Gastroesophageal sphincter (tissue), 3 donors: Measurements from ENCODE around the gene PRDM16.

Experiments used
- POLR2A ChIP-seq, 2 donors: fragments of 450-650 bp; IDR thresholded peaks; one replicate each; pipeline ENCODE4 v1.6.1; 2017; ENCODE audit warnings: antibody characterized with exemption in 2 of 2, mild to moderate bottlenecking in 2 of 2, moderate library complexity in 1 of 2
- TF ChIP-seq, protein P1 (sequence below), 4 experiments: fragments of 200-600 bp in 2 of 4; fragments of 450-650 bp in 2 of 4; sonication (generic) in 1 of 4; IDR thresholded peaks; one replicate each; pipeline ENCODE4 v1.5.1; 2017 to 2019; ENCODE audit warnings: antibody characterized with exemption in 4 of 4, mild to moderate bottlenecking in 2 of 4, moderate library complexity in 2 of 4

DNA sequence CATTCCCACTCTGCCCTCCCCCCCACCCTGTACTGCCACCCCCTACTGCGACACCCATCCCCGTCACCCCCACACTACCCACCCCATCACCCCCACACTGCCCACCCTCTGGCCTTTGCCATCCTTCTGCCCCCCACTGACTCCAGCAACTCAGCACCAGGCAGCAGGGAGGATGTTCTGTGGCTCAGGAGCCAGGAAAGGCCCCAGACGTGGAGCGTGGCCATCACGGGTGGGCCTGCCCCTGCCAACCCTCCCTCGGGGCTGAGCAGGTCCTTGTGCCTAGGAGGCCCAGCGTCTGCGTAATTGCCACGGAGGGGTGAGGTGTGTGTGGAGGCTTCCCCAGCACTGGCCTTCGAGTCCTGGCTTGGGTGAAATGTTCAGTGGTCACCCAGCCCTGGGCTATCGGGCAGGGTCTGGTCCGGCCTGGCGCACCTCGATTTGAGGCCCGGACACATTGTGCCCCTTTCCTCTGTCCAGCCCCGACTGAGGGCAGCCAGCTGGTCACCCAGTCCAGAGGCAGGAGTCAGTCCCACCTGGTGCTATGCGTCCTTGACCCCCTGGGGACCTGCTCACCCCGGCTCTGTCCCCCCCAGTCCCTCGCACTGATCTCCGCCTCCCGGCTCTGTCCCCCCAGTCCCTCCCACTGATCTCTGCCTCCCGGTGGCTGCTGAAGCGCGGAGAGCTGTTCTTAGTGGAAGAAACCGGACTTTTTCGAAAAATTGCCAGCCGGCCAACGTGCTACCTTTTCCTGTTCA is 408.4 kb downstream of the PRDM16 start:
- no peak for TF ChIP-seq POLR2A (IDR thresholded peaks at IDR 0.05)
- TF ChIP-seq, protein P1, sequence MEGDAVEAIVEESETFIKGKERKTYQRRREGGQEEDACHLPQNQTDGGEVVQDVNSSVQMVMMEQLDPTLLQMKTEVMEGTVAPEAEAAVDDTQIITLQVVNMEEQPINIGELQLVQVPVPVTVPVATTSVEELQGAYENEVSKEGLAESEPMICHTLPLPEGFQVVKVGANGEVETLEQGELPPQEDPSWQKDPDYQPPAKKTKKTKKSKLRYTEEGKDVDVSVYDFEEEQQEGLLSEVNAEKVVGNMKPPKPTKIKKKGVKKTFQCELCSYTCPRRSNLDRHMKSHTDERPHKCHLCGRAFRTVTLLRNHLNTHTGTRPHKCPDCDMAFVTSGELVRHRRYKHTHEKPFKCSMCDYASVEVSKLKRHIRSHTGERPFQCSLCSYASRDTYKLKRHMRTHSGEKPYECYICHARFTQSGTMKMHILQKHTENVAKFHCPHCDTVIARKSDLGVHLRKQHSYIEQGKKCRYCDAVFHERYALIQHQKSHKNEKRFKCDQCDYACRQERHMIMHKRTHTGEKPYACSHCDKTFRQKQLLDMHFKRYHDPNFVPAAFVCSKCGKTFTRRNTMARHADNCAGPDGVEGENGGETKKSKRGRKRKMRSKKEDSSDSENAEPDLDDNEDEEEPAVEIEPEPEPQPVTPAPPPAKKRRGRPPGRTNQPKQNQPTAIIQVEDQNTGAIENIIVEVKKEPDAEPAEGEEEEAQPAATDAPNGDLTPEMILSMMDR (IDR thresholded peaks at IDR 0.05): no peak
